DOHH2 (cell line): ENCODE results near the gene TTC22.

Source experiments
- H3F3A ChIP-seq: fragments of 200-600 bp; sonication (generic), shearing (Covaris generic); 2 replicates; pipeline ENCODE4 v1.6.0; 2016; ENCODE audit warnings: antibody characterized with exemption, mild to moderate bottlenecking; ENCODE audit not compliant: control insufficient read depth, insufficient read depth
- H3K27ac ChIP-seq: fragments of 200-600 bp; sonication (generic); 2 replicates; pipeline ENCODE4 v1.5.1; 2014; ENCODE audit warnings: low read depth, mild to moderate bottlenecking, low read length, moderate library complexity
- H3K27me3 ChIP-seq: fragments of 200-600 bp; sonication (generic); 2 replicates; pipeline ENCODE4 v1.6.1; 2014; ENCODE audit warnings: mild to moderate bottlenecking, low read length, mixed read lengths; ENCODE audit not compliant: control insufficient read depth
- H3K36me3 ChIP-seq: fragments of 200-600 bp; sonication (generic); 2 replicates; pipeline ENCODE4 v1.6.1; 2014; ENCODE audit warnings: mild to moderate bottlenecking, low read length, moderate library complexity, mixed read lengths; ENCODE audit not compliant: control insufficient read depth
- H3K4me1 ChIP-seq: fragments of 200-600 bp; sonication (generic); 2 replicates; pipeline ENCODE4 v1.6.1; 2014; ENCODE audit warnings: mild to moderate bottlenecking, low read length, mixed read lengths; ENCODE audit not compliant: control insufficient read depth
- H3K4me2 ChIP-seq: fragments of 200-600 bp; sonication (generic); 2 replicates; pipeline ENCODE4 v1.6.0; 2014; ENCODE audit warnings: mild to moderate bottlenecking, low read length, moderate library complexity
- H3K4me3 ChIP-seq: fragments of 200-600 bp; sonication (generic); 2 replicates; pipeline ENCODE4 v1.5.1; 2014; ENCODE audit warnings: mild to moderate bottlenecking, low read length, mixed read lengths
- H3K79me2 ChIP-seq: fragments of 200-600 bp; sonication (generic); 2 replicates; pipeline ENCODE4 v1.6.1; 2014; ENCODE audit warnings: mild to moderate bottlenecking, low read length, mixed read lengths; ENCODE audit not compliant: control insufficient read depth
- H3K9me2 ChIP-seq: fragments of 200-600 bp; sonication (generic); replicated peaks from 2 replicates; pipeline ENCODE4 v1.6.1; 2014; ENCODE audit warnings: mild to moderate bottlenecking, low read length, mixed read lengths; ENCODE audit not compliant: control insufficient read depth
- H3K9me3 ChIP-seq: fragments of 200-600 bp; sonication (generic); 2 replicates; pipeline ENCODE4 v1.6.1; 2014; ENCODE audit warnings: antibody characterized with exemption, low read length, mixed read lengths; ENCODE audit not compliant: control insufficient read depth, insufficient read depth
- H4K20me1 ChIP-seq: fragments of 200-600 bp; sonication (generic); 2 replicates; pipeline ENCODE4 v1.6.0; 2014; ENCODE audit warnings: low read depth, mild to moderate bottlenecking, antibody characterized with exemption, low read length, moderate library complexity; ENCODE audit not compliant: control insufficient read depth, insufficient read depth
- CTCF ChIP-seq: fragments of 200-600 bp; sonication (generic); IDR thresholded peaks from one replicate; pipeline ENCODE4 v1.5.1; 2014; ENCODE audit warnings: antibody characterized with exemption, mild to moderate bottlenecking, low read depth, low read length; ENCODE audit not compliant: poor library complexity, severe bottlenecking
- EZH2phosphoT487 ChIP-seq: fragments of 200-600 bp; sonication (generic); IDR thresholded peaks from 2 replicates; pipeline ENCODE4 v1.6.1; 2017; ENCODE audit warnings: borderline replicate concordance, mild to moderate bottlenecking, antibody characterized with exemption, low read length, moderate library complexity, mixed read lengths

TTC22 gene

GRCh38 chr1:54818461-54819194 is 17.5 kb upstream of the TTC22 start:
- Histone ChIP-seq H3K27me3 (peaks cover 10% of the 10 kb centered on the region), H4K20me1 (no peaks in the 10 kb centered on the region), H3K36me3 (no peaks in the 10 kb centered on the region), H3K27ac (no peak overlapping the region), H3K4me2 (no peak overlapping the region), H3K9me3 (no peaks in the 10 kb centered on the region), H3K79me2 (no peaks in the 10 kb centered on the region), H3K4me3 (no peak overlapping the region), H3K9me2 (no peaks in the 10 kb centered on the region), H3F3A (no peaks in the 10 kb centered on the region), H3K4me1 (no peaks in the 10 kb centered on the region)
- TF ChIP-seq CTCF (no peak), EZH2phosphoT487 (no peak)

- Histone ChIP-seq H3F3A (no peaks in the 10 kb centered on the region), H4K20me1 (no peaks in the 10 kb centered on the region), H3K79me2 (no peaks in the 10 kb centered on the region), H3K4me3 (no peak overlapping the region), H3K9me2 (no peaks in the 10 kb centered on the region), H3K9me3 (no peaks in the 10 kb centered on the region), H3K4me1 (no peaks in the 10 kb centered on the region), H3K27me3 (peaks cover 17% of the 10 kb centered on the region), H3K27ac (no peak overlapping the region), H3K4me2 (no peak overlapping the region), H3K36me3 (no peaks in the 10 kb centered on the region)
- TF ChIP-seq EZH2phosphoT487 (no peak), CTCF (no peak)
Observed at GRCh38 chr1:54816951-54817350, 15.8 kb upstream of the TTC22 start.

- TF ChIP-seq CTCF (no peak), EZH2phosphoT487 (no peak)
- no peaks in the 10 kb centered on the region for H3K4me1 ChIP-seq
- no peak overlapping the region for H3K4me3 ChIP-seq
- H3K9me2 ChIP-seq: no peaks in the 10 kb centered on the region
- H3K4me2 ChIP-seq: no peak overlapping the region
- H3K27me3 ChIP-seq: peaks cover 17% of the 10 kb centered on the region
- no peaks in the 10 kb centered on the region for H3K36me3 ChIP-seq
- H3F3A ChIP-seq: no peaks in the 10 kb centered on the region
- H3K79me2 ChIP-seq: no peaks in the 10 kb centered on the region
- H3K27ac ChIP-seq: no peak overlapping the region
- H3K9me3 ChIP-seq: no peaks in the 10 kb centered on the region
- H4K20me1 ChIP-seq: no peaks in the 10 kb centered on the region
Observed at GRCh38 chr1:54816130-54816529, 15.0 kb upstream of the TTC22 start.
